Endodermal cell (in vitro differentiated cells): ENCODE results near the gene GTF2A1. TPM values are rescaled to one million over a fixed set of nuclear protein-coding genes. Genes with fewer than 3 reads are reported as not detected.

Experiments used
- DNase-seq: peaks from one replicate; pipeline ENCODE4 v3.0.0-alpha.2; 2017
- H3K27ac ChIP-seq: 2 replicates; pipeline ENCODE4 v1.5.1; 2013; ENCODE audit warnings: mild to moderate bottlenecking, low read depth, low read length, moderate library complexity
- H3K27me3 ChIP-seq: 2 replicates; pipeline ENCODE4 v1.6.1; 2013; ENCODE audit warnings: mild to moderate bottlenecking, low read length, moderate library complexity; ENCODE audit not compliant: insufficient read depth, control insufficient read depth, poor library complexity, severe bottlenecking
- H3K36me3 ChIP-seq: 2 replicates; pipeline ENCODE4 v1.7.0; 2013; ENCODE audit warnings: mild to moderate bottlenecking, low read length, moderate library complexity; ENCODE audit not compliant: control insufficient read depth, insufficient read depth
- H3K4me1 ChIP-seq: one replicate; pipeline ENCODE4 v1.7.0; 2013; ENCODE audit warnings: low read length; ENCODE audit not compliant: control insufficient read depth, insufficient read depth
- H3K4me3 ChIP-seq: 2 replicates; pipeline ENCODE4 v1.5.1; 2013; ENCODE audit warnings: mild to moderate bottlenecking, low read length, moderate library complexity
- H3K9ac ChIP-seq: 2 replicates; pipeline ENCODE4 v1.6.1; 2013; ENCODE audit warnings: mild to moderate bottlenecking, low read length, moderate library complexity; ENCODE audit not compliant: poor library complexity, severe bottlenecking; ENCODE audit errors: extremely low read depth
- H3K9me3 ChIP-seq: 2 replicates; pipeline ENCODE4 v1.6.1; 2013; ENCODE audit warnings: mild to moderate bottlenecking, low read length, moderate library complexity; ENCODE audit not compliant: control insufficient read depth
- H3K27ac Mint-ChIP-seq: 2 replicates; pipeline ENCODE4 v1.8.0; 2020; ENCODE audit warnings: mixed read lengths
- H3K27me3 Mint-ChIP-seq: 2 replicates; pipeline ENCODE4 v1.8.0; 2021; ENCODE audit warnings: mild to moderate bottlenecking, mixed read lengths; ENCODE audit not compliant: insufficient read depth
- H3K36me3 Mint-ChIP-seq: 2 replicates; pipeline ENCODE4 v1.8.0; 2020; ENCODE audit warnings: low read depth, mixed read lengths
- H3K4me1 Mint-ChIP-seq: 2 replicates; pipeline ENCODE4 v1.8.0; 2020; ENCODE audit warnings: mixed read lengths
- H3K4me3 Mint-ChIP-seq: 2 replicates; pipeline ENCODE4 v1.8.0; 2020; ENCODE audit warnings: mild to moderate bottlenecking, moderate library complexity, mixed read lengths
- H3K9me3 Mint-ChIP-seq: 2 replicates; pipeline ENCODE4 v1.8.0; 2020; ENCODE audit warnings: mild to moderate bottlenecking, mixed read lengths
- CTCF ChIP-seq: fragments of 200-600 bp; sonication (generic); conservative IDR thresholded peaks from 2 replicates; pipeline ENCODE4 v1.5.0; 2021; ENCODE audit warnings: antibody characterized with exemption, mild to moderate bottlenecking
- WGBS, 2 experiments: methylation state at CpG; one replicate each; pipeline versions ENCODE4 v1.1.5 to v1.1.7; 2013; ENCODE audit warnings: missing lambda C conversion rate in 2 of 2, mixed read lengths in 1 of 2; ENCODE audit not compliant: insufficient coverage in 1 of 2, insufficient read length in 1 of 2; 5-methylcytosine and 5-hydroxymethylcytosine counted together
- total RNA-seq, 2 donors: library from RNA; stranded (reverse); fragmentation: NEBNext Ultra II Directional in 1 of 2; extraction: Animal tissue kit (Norgen Biotek cat#: 25700) in 1 of 2; gene quantifications; 2 replicates in 1 of 2; 3 replicates in 1 of 2; pipeline ENCODE4 v1.2.1, GENCODE V29; 2021

Gene GTF2A1
- total RNA-seq, 2 donors from 2014 or later, result 34.3 to 34.4 TPM

- H3K9ac ChIP-seq, result no peak overlapping the region
- no peak overlapping the region for H3K4me3 Mint-ChIP-seq
- no peaks in the 10 kb centered on the region for H3K9me3 Mint-ChIP-seq
- no peaks in the 10 kb centered on the region for H3K27me3 Mint-ChIP-seq
- H3K27ac Mint-ChIP-seq, result no peak overlapping the region
- no peaks in the 10 kb centered on the region for H3K4me1 Mint-ChIP-seq
- 84 to 100% methylated on average over 3 of the region's 3 CpGs for WGBS, 2 experiments
- H3K4me3 ChIP-seq, result no peak overlapping the region
- H3K27me3 ChIP-seq, result no peaks in the 10 kb centered on the region
- H3K36me3 ChIP-seq, result no peaks in the 10 kb centered on the region
- no peaks in the 10 kb centered on the region for H3K36me3 Mint-ChIP-seq
- no peaks in the 10 kb centered on the region for H3K4me1 ChIP-seq
- no peak for TF ChIP-seq CTCF
- DNase-seq, result no peak
- H3K9me3 ChIP-seq, result no peaks in the 10 kb centered on the region
- H3K27ac ChIP-seq, result no peak overlapping the region
These were observed 88.3 kb downstream of the GTF2A1 start for GRCh38 chr14:81132468-81132867.

GRCh38 chr14:81129242-81129641, 91.5 kb downstream of the GTF2A1 start:
- Mint-ChIP-seq H3K36me3 (no peaks in the 10 kb centered on the region), H3K27ac (no peak overlapping the region), H3K27me3 (no peaks in the 10 kb centered on the region), H3K4me3 (no peak overlapping the region), H3K9me3 (no peaks in the 10 kb centered on the region), H3K4me1 (no peaks in the 10 kb centered on the region)
- no peaks in the 10 kb centered on the region for H3K9me3 ChIP-seq
- H3K4me1 ChIP-seq, result no peaks in the 10 kb centered on the region
- no peaks in the 10 kb centered on the region for H3K36me3 ChIP-seq
- H3K9ac ChIP-seq, result no peak overlapping the region
- no peak overlapping the region for H3K4me3 ChIP-seq
- TF ChIP-seq CTCF, result no peak
- no peak overlapping the region for H3K27ac ChIP-seq
- no peaks in the 10 kb centered on the region for H3K27me3 ChIP-seq
- DNase-seq, result no peak
- 93 to 100% methylated on average over 1 of the region's 1 CpG for WGBS, 2 experiments

- H3K4me3 ChIP-seq, result no peak overlapping the region
- no peaks in the 10 kb centered on the region for H3K36me3 ChIP-seq
- H3K27me3 ChIP-seq, result no peaks in the 10 kb centered on the region
- H3K36me3 Mint-ChIP-seq, result no peaks in the 10 kb centered on the region
- H3K9ac ChIP-seq, result no peak overlapping the region
- TF ChIP-seq CTCF, result no peak
- H3K27me3 Mint-ChIP-seq, result no peaks in the 10 kb centered on the region
- H3K9me3 Mint-ChIP-seq, result no peaks in the 10 kb centered on the region
- 90 to 95% methylated on average over 3 to 5 of the region's 5 CpGs for WGBS, 2 experiments
- no peak overlapping the region for H3K27ac ChIP-seq
- no peak for DNase-seq
- no peaks in the 10 kb centered on the region for H3K4me1 ChIP-seq
- H3K4me3 Mint-ChIP-seq, result no peak overlapping the region
- H3K27ac Mint-ChIP-seq, result no peak overlapping the region
- H3K9me3 ChIP-seq, result no peaks in the 10 kb centered on the region
- H3K4me1 Mint-ChIP-seq, result no peaks in the 10 kb centered on the region
These were observed 93.0 kb downstream of the GTF2A1 start for GRCh38 chr14:81127785-81128184.
